Skeletal muscle tissue (tissue), 4 donors: ENCODE results near the gene SIK2. TPM values are rescaled to one million over a fixed set of nuclear protein-coding genes. Genes with fewer than 3 reads are reported as not detected.

Source experiments
- H3K27ac ChIP-seq: one replicate; pipeline ENCODE4 v1.7.0; 2013; ENCODE audit warnings: mild to moderate bottlenecking, low read depth, low read length, inconsistent platforms
- H3K27me3 ChIP-seq, 3 donors: one replicate each; pipeline ENCODE4 v1.7.0; 2013; ENCODE audit warnings: low read length in 3 of 3; ENCODE audit not compliant: control insufficient read depth in 3 of 3, insufficient read depth in 3 of 3
- H3K36me3 ChIP-seq, 3 donors: one replicate each; pipeline ENCODE4 v1.7.0; 2013; ENCODE audit warnings: low read length in 3 of 3; ENCODE audit not compliant: control insufficient read depth in 3 of 3, insufficient read depth in 3 of 3
- H3K4me1 ChIP-seq, 3 donors: one replicate each; pipeline ENCODE4 v1.7.0; 2013; ENCODE audit warnings: low read length in 3 of 3, mild to moderate bottlenecking in 3 of 3; ENCODE audit not compliant: control insufficient read depth in 3 of 3, insufficient read depth in 3 of 3
- H3K4me3 ChIP-seq, 3 donors: one replicate each; pipeline ENCODE4 v1.7.0; 2013; ENCODE audit warnings: low read length in 3 of 3
- H3K9ac ChIP-seq, 3 donors: one replicate each; pipeline ENCODE4 v1.7.0; 2013; ENCODE audit warnings: low read length in 3 of 3, mild to moderate bottlenecking in 3 of 3, moderate library complexity in 2 of 3, low read depth in 1 of 3
- H3K9me3 ChIP-seq, 3 donors: one replicate each; pipeline ENCODE4 v1.7.0; 2013; ENCODE audit warnings: low read length in 3 of 3; ENCODE audit not compliant: control insufficient read depth in 3 of 3
- total RNA-seq: library from RNA; depleted of rRNA; stranded (reverse); fragments of >200 nt; gene quantifications from one replicate; pipeline ENCODE4 v1.2.3, GENCODE V29; 2014
- donor health status: Osteomylitis.

SIK2 gene
- total RNA-seq, 1 donor from 2014 or later, result 11.5 TPM

- peaks cover 64 to 70% (median 69%) of the 10 kb centered on the region in 3 donors for H3K4me1 ChIP-seq
- no peaks in the 10 kb centered on the region for H3K27me3 ChIP-seq
- peak overlapping the region; percentile 70 for H3K27ac ChIP-seq
- H3K9me3 ChIP-seq, result no peaks in the 10 kb centered on the region
- H3K9ac ChIP-seq, result peak overlapping the region in 2 of 3 donors; percentile 11 to 85
- peaks cover 8 to 12% (median 11%) of the 10 kb centered on the region in 3 donors for H3K36me3 ChIP-seq
- peak overlapping the region; percentile 17 to 42 (median 29) for H3K4me3 ChIP-seq
Measured at GRCh38 chr11:111729831-111730311, 127.6 kb downstream of the SIK2 start.

- Histone ChIP-seq H3K36me3 (peaks cover 6 to 11% (median 8%) of the 10 kb centered on the region in 3 donors), H3K9me3 (no peaks in the 10 kb centered on the region), H3K4me1 (peaks cover 67 to 74% (median 70%) of the 10 kb centered on the region in 3 donors), H3K27ac (peak overlapping the region; percentile 99), H3K4me3 (peak overlapping the region; percentile 45 to 66 (median 56)), H3K27me3 (no peaks in the 10 kb centered on the region), H3K9ac (peak overlapping the region; percentile 40 to 85 (median 76))
Measured at GRCh38 chr11:111730871-111731591, 128.8 kb downstream of the SIK2 start.

GRCh38 chr11:111731821-111732220, 129.6 kb downstream of the SIK2 start:
- no peaks in the 10 kb centered on the region for H3K9me3 ChIP-seq
- peak overlapping the region in 1 of 3 donors; percentile 66 for H3K4me3 ChIP-seq
- peaks cover under 1 to 8% (median 6%) of the 10 kb centered on the region in 3 donors for H3K36me3 ChIP-seq
- H3K27ac ChIP-seq, result peak overlapping the region; percentile 99
- H3K4me1 ChIP-seq, result peaks cover 73 to 78% (median 77%) of the 10 kb centered on the region in 3 donors
- H3K9ac ChIP-seq, result peak overlapping the region; percentile 32 to 85 (median 76)
- no peaks in the 10 kb centered on the region for H3K27me3 ChIP-seq

GRCh38 chr11:111733016-111733415, 130.8 kb downstream of the SIK2 start:
- H3K27ac ChIP-seq, result peak overlapping the region; percentile 99
- no peaks in the 10 kb centered on the region for H3K36me3 ChIP-seq
- no peaks in the 10 kb centered on the region for H3K9me3 ChIP-seq
- H3K9ac ChIP-seq, result peak overlapping the region; percentile 74 to 90 (median 79)
- no peaks in the 10 kb centered on the region for H3K27me3 ChIP-seq
- peak overlapping the region; percentile 25 to 58 (median 43) for H3K4me3 ChIP-seq
- peaks cover 85 to 89% (median 89%) of the 10 kb centered on the region in 3 donors for H3K4me1 ChIP-seq

- peak overlapping the region; percentile 74 to 90 (median 79) for H3K9ac ChIP-seq
- peaks cover 91 to 95% (median 95%) of the 10 kb centered on the region in 3 donors for H3K4me1 ChIP-seq
- H3K27ac ChIP-seq, result peak overlapping the region; percentile 99
- H3K4me3 ChIP-seq, result peak overlapping the region in 2 of 3 donors; percentile 25 to 58
- H3K27me3 ChIP-seq, result no peaks in the 10 kb centered on the region
- no peaks in the 10 kb centered on the region for H3K36me3 ChIP-seq
- no peaks in the 10 kb centered on the region for H3K9me3 ChIP-seq
Measured at GRCh38 chr11:111733611-111734088, 131.4 kb downstream of the SIK2 start.

- H3K9me3 ChIP-seq, result no peaks in the 10 kb centered on the region
- no peaks in the 10 kb centered on the region for H3K27me3 ChIP-seq
- H3K9ac ChIP-seq, result peak overlapping the region; percentile 79 to 90 (median 87)
- peaks cover 0 to 3% (median 0%) of the 10 kb centered on the region in 3 donors for H3K36me3 ChIP-seq
- H3K4me3 ChIP-seq, result peak overlapping the region in 2 of 3 donors; percentile 25 to 58
- peaks cover 90 to 93% (median 93%) of the 10 kb centered on the region in 3 donors for H3K4me1 ChIP-seq
- peak overlapping the region; percentile 99 for H3K27ac ChIP-seq
Measured at GRCh38 chr11:111734101-111734953, 132.1 kb downstream of the SIK2 start.

- peak overlapping the region; percentile 99 for H3K27ac ChIP-seq
- peaks cover 84 to 88% (median 87%) of the 10 kb centered on the region in 3 donors for H3K4me1 ChIP-seq
- peaks cover 0 to 3% (median 0%) of the 10 kb centered on the region in 3 donors for H3K36me3 ChIP-seq
- H3K9me3 ChIP-seq, result no peaks in the 10 kb centered on the region
- peak overlapping the region in 1 of 3 donors; percentile 57 for H3K4me3 ChIP-seq
- no peaks in the 10 kb centered on the region for H3K27me3 ChIP-seq
- H3K9ac ChIP-seq, result peak overlapping the region; percentile 79 to 90 (median 87)
Measured at GRCh38 chr11:111734954-111735261, 132.7 kb downstream of the SIK2 start.

- H3K4me1 ChIP-seq, result peaks cover 79 to 83% (median 82%) of the 10 kb centered on the region in 3 donors
- H3K9me3 ChIP-seq, result no peaks in the 10 kb centered on the region
- peak overlapping the region; percentile 99 for H3K27ac ChIP-seq
- no peaks in the 10 kb centered on the region for H3K27me3 ChIP-seq
- peak overlapping the region; percentile 79 to 90 (median 87) for H3K9ac ChIP-seq
- H3K36me3 ChIP-seq, result peaks cover 0 to 4% (median 0%) of the 10 kb centered on the region in 3 donors
- H3K4me3 ChIP-seq, result peak overlapping the region; percentile 68 to 80 (median 76)
Measured at GRCh38 chr11:111735262-111736116, 133.2 kb downstream of the SIK2 start.

- Histone ChIP-seq H3K36me3 (peaks cover 4 to 10% (median 5%) of the 10 kb centered on the region in 3 donors), H3K4me1 (peaks cover 72 to 77% (median 76%) of the 10 kb centered on the region in 3 donors), H3K27ac (peak overlapping the region; percentile 99), H3K9ac (peak overlapping the region; percentile 79 to 90 (median 87)), H3K9me3 (no peaks in the 10 kb centered on the region), H3K4me3 (peak overlapping the region; percentile 68 to 80 (median 76)), H3K27me3 (no peaks in the 10 kb centered on the region)
Measured at GRCh38 chr11:111736181-111736590, 133.9 kb downstream of the SIK2 start.
